Upper lobe of left lung (tissue), 6 donors: ENCODE results near the gene LDAH. TPM values are rescaled to one million over a fixed set of nuclear protein-coding genes. Genes with fewer than 3 reads are reported as not detected.
"Not testable (repeated sequence)": the region's sequence is repeated elsewhere in the genome, so short reads cannot be mapped to it uniquely, and the experiment has no call there.

ENCODE experiments used
- ATAC-seq, 2 donors: fragments of 200-7000 bp; cut with Tn5 transposase; one replicate each; pipeline ENCODE4 v1.9.1; 2022; ENCODE audit warnings: mild to moderate bottlenecking in 2 of 2, moderate library complexity in 2 of 2; ENCODE audit not compliant: low FRiP score in 2 of 2
- DNase-seq, 2 donors: peaks; one replicate each; pipeline ENCODE4 v3.0.0-alpha.2; 2019 to 2020
- H3K27ac ChIP-seq, 4 donors: fragments of 200-600 bp; sonication (generic); one replicate each; pipeline ENCODE4 v1.5.1; 2016 to 2019
- H3K27me3 ChIP-seq, 4 donors: fragments of 200-600 bp; sonication (generic); one replicate each; pipeline ENCODE4 v1.5.1; 2017 to 2019
- H3K36me3 ChIP-seq, 4 donors: fragments of 200-600 bp; sonication (generic); one replicate each; pipeline ENCODE4 v1.5.1; 2016 to 2019
- H3K4me1 ChIP-seq, 4 donors: fragments of 200-600 bp; sonication (generic); one replicate each; pipeline ENCODE4 v1.5.1; 2018 to 2019
- H3K4me3 ChIP-seq, 4 donors: fragments of 200-600 bp; sonication (generic); one replicate each; pipeline ENCODE4 v1.5.1; 2017 to 2019; ENCODE audit warnings: mild to moderate bottlenecking in 2 of 4, moderate library complexity in 1 of 4
- H3K9me3 ChIP-seq, 4 donors: fragments of 200-600 bp; sonication (generic); one replicate each; pipeline ENCODE4 v1.5.1; 2018 to 2019
- CTCF ChIP-seq, 6 experiments: fragments of 450-650 bp in 4 of 6; fragments of 200-600 bp in 2 of 6; sonication (generic) in 2 of 6; IDR thresholded peaks; one replicate each; pipeline ENCODE4 v1.5.1; 2016 to 2019; ENCODE audit warnings: antibody characterized with exemption in 6 of 6
- EP300 ChIP-seq, 4 donors: sonication (generic); formaldehyde crosslinking; IDR thresholded peaks; one replicate each; pipeline ENCODE4 v1.5.1; 2017; ENCODE audit warnings: antibody characterized with exemption in 4 of 4, control low read depth in 2 of 4
- POLR2A ChIP-seq, 4 donors: fragments of 450-650 bp; IDR thresholded peaks; one replicate each; pipeline ENCODE4 v1.5.1; 2016 to 2017; ENCODE audit warnings: antibody characterized with exemption in 4 of 4, mild to moderate bottlenecking in 2 of 4
- POLR2AphosphoS5 ChIP-seq, 2 donors: sonication (generic); formaldehyde crosslinking; IDR thresholded peaks; one replicate each; pipeline ENCODE4 v1.5.1; 2017; ENCODE audit warnings: antibody characterized with exemption in 2 of 2
- WGBS, 2 donors: methylation state at CpG; one replicate each; pipeline ENCODE4 v1.1.5; 2017 to 2018; 5-methylcytosine and 5-hydroxymethylcytosine counted together
- total RNA-seq, 6 donors: library from RNA; depleted of rRNA in 4 of 6; stranded (reverse); fragments of >200 nt in 4 of 6; gene quantifications; one replicate each; pipeline versions ENCODE4 v1.1.0 to v1.2.1, GENCODE V29; 2016 to 2021
- donor health status: DM: no; HTN: no; CAD: no; lungs with moderate emphysema.
- donor health status: DM: no; HTN: yes; CAD: no; lungs with severe emphysema.

LDAH gene
- total RNA-seq, 6 donors from 2014 or later: 7.3 to 18.9 (median 13.0) TPM

GRCh38 chr2:20803226-20803682 lies 19.6 kb downstream of the LDAH start:
- no peak for TF ChIP-seq EP300 (IDR thresholded peaks at IDR 0.05)
- TF ChIP-seq CTCF (IDR thresholded peaks at IDR 0.05): no peak
- no peak for TF ChIP-seq POLR2AphosphoS5 (IDR thresholded peaks at IDR 0.05)
- DNase-seq: peak in 1 of 2 donors; percentile 65
- 65 to 83% methylated on average over 3 to 4 of the region's 4 CpGs for WGBS, 2 donors

GRCh38 chr2:20797096-20797495 lies 25.8 kb downstream of the LDAH start:
- H3K27ac ChIP-seq: no peak overlapping the region
- H3K36me3 ChIP-seq: peaks cover 0 to 4% (median 0%) of the 10 kb centered on the region in 4 donors
- H3K9me3 ChIP-seq: no peaks in the 10 kb centered on the region
- WGBS, 2 donors: 84 to 93% methylated on average over 3 of the region's 3 CpGs
- DNase-seq (no peak), ATAC-seq (no peak)
- H3K27me3 ChIP-seq: no peaks in the 10 kb centered on the region
- TF ChIP-seq POLR2A (IDR thresholded peaks at IDR 0.05): no peak
- H3K4me1 ChIP-seq: peaks cover 0 to 6% (median 0%) of the 10 kb centered on the region in 4 donors
- H3K4me3 ChIP-seq: no peak overlapping the region

More at GRCh38 chr2:20803226-20803682, 19.6 kb downstream of the LDAH start:
- Histone ChIP-seq H3K27me3 (no peaks in the 10 kb centered on the region), H3K36me3 (no peaks in the 10 kb centered on the region), H3K4me1 (peaks cover 0 to 4% (median 0%) of the 10 kb centered on the region in 4 donors), H3K9me3 (no peaks in the 10 kb centered on the region), H3K27ac (no peak overlapping the region), H3K4me3 (no peak overlapping the region)
- peak; percentile 40 to 89 for ATAC-seq

- Histone ChIP-seq H3K4me1 (peaks cover 0 to 6% (median 0%) of the 10 kb centered on the region in 4 donors), H3K27me3 (no peaks in the 10 kb centered on the region), H3K9me3 (no peaks in the 10 kb centered on the region), H3K27ac (no peak overlapping the region), H3K36me3 (peaks cover 0 to 4% (median 0%) of the 10 kb centered on the region in 4 donors), H3K4me3 (no peak overlapping the region)
- ATAC-seq (peak; percentile 59 to 74), DNase-seq (peak in 1 of 2 donors; percentile 58)
- 40 to 67% methylated on average over 1 of the region's 1 CpG for WGBS, 2 donors
- TF ChIP-seq EP300 (IDR thresholded peaks at IDR 0.05): peak in 1 of 4 donors; percentile 75
- no peak for TF ChIP-seq POLR2AphosphoS5 (IDR thresholded peaks at IDR 0.05)
- TF ChIP-seq CTCF (IDR thresholded peaks at IDR 0.05): no peak
- TF ChIP-seq POLR2A (IDR thresholded peaks at IDR 0.05): no peak
These were observed 26.5 kb downstream of the LDAH start for GRCh38 chr2:20796374-20796791.

GRCh38 chr2:20793944-20794343 lies 29.0 kb downstream of the LDAH start:
- H3K36me3 ChIP-seq: peaks cover 0 to 20% (median 5%) of the 10 kb centered on the region in 4 donors
- not testable (repeated sequence) for DNase-seq, H3K27me3 ChIP-seq, H3K4me3 ChIP-seq, H3K9me3 ChIP-seq, H3K27ac ChIP-seq, ATAC-seq, H3K4me1 ChIP-seq
- 93 to 95% methylated on average over 3 of the region's 3 CpGs for WGBS, 2 donors

GRCh38 chr2:20781656-20782265 lies 41.1 kb downstream of the LDAH start:
- H3K36me3 ChIP-seq: peaks cover 0 to 4% (median 2%) of the 10 kb centered on the region in 4 donors
- H3K4me1 ChIP-seq: no peaks in the 10 kb centered on the region
- no peaks in the 10 kb centered on the region for H3K27me3 ChIP-seq
- H3K4me3 ChIP-seq: no peak overlapping the region
- no peak for DNase-seq
- 80 to 82% methylated on average over 3 of the region's 3 CpGs for WGBS, 2 donors
- ATAC-seq: peak in 1 of 2 donors; percentile 64
- H3K27ac ChIP-seq: no peak overlapping the region
- no peak for TF ChIP-seq POLR2AphosphoS5 (IDR thresholded peaks at IDR 0.05)
- TF ChIP-seq CTCF (IDR thresholded peaks at IDR 0.05): peak in 5 of 6 experiments; percentile 25 to 57 (median 40)
- no peaks in the 10 kb centered on the region for H3K9me3 ChIP-seq

- Histone ChIP-seq H3K36me3 (peaks cover 0 to 15% (median 4%) of the 10 kb centered on the region in 4 donors), H3K27me3 (no peaks in the 10 kb centered on the region), H3K9me3 (no peaks in the 10 kb centered on the region), H3K4me1 (no peaks in the 10 kb centered on the region), H3K4me3 (no peak overlapping the region), H3K27ac (no peak overlapping the region)
- ATAC-seq: no peak
- TF ChIP-seq EP300 (IDR thresholded peaks at IDR 0.05) (no peak), POLR2A (IDR thresholded peaks at IDR 0.05) (no peak), POLR2AphosphoS5 (IDR thresholded peaks at IDR 0.05) (no peak), CTCF (IDR thresholded peaks at IDR 0.05) (no peak)
- DNase-seq: no peak
- 74 to 96% methylated on average over 1 of the region's 1 CpG for WGBS, 2 donors
These were observed 51.6 kb downstream of the LDAH start for GRCh38 chr2:20771299-20771698.
